Measurements from ENCODE around the gene GGA1.

GGA1 gene

GRCh38 chr22:37625737-37626136 lies 17.1 kb downstream of the GGA1 start:
- H3K27me3 Mint-ChIP-seq (ENCODE audit: low read depth, poor library complexity), result no peaks in the 10 kb centered on the region
- peaks cover 11% of the 10 kb centered on the region for H3K36me3 Mint-ChIP-seq (ENCODE audit: low read depth)
- H3K4me3 Mint-ChIP-seq, result no peak overlapping the region
- no peak overlapping the region for H3K27ac Mint-ChIP-seq
- H3K4me1 Mint-ChIP-seq, result peaks cover 22% of the 10 kb centered on the region
- no peaks in the 10 kb centered on the region for H3K9me3 Mint-ChIP-seq
- TF ChIP-seq, protein P1, sequence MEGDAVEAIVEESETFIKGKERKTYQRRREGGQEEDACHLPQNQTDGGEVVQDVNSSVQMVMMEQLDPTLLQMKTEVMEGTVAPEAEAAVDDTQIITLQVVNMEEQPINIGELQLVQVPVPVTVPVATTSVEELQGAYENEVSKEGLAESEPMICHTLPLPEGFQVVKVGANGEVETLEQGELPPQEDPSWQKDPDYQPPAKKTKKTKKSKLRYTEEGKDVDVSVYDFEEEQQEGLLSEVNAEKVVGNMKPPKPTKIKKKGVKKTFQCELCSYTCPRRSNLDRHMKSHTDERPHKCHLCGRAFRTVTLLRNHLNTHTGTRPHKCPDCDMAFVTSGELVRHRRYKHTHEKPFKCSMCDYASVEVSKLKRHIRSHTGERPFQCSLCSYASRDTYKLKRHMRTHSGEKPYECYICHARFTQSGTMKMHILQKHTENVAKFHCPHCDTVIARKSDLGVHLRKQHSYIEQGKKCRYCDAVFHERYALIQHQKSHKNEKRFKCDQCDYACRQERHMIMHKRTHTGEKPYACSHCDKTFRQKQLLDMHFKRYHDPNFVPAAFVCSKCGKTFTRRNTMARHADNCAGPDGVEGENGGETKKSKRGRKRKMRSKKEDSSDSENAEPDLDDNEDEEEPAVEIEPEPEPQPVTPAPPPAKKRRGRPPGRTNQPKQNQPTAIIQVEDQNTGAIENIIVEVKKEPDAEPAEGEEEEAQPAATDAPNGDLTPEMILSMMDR (IDR thresholded peaks at IDR 0.05), result no peak
- DNase-seq, result no peak

GRCh38 chr22:37626144-37626543 lies 17.5 kb downstream of the GGA1 start:
- Mint-ChIP-seq H3K36me3 (ENCODE audit: low read depth) (peaks cover 11% of the 10 kb centered on the region), H3K27ac (no peak overlapping the region), H3K9me3 (no peaks in the 10 kb centered on the region), H3K27me3 (ENCODE audit: low read depth, poor library complexity) (no peaks in the 10 kb centered on the region), H3K4me3 (no peak overlapping the region), H3K4me1 (peaks cover 24% of the 10 kb centered on the region)
- DNase-seq, result no peak
- TF ChIP-seq, protein P1 (IDR thresholded peaks at IDR 0.05), result no peak

- peaks cover 11% of the 10 kb centered on the region for H3K36me3 Mint-ChIP-seq (ENCODE audit: low read depth)
- no peak for DNase-seq
- no peaks in the 10 kb centered on the region for H3K27me3 Mint-ChIP-seq (ENCODE audit: low read depth, poor library complexity)
- H3K27ac Mint-ChIP-seq, result peak overlapping the region; percentile 97
- H3K4me1 Mint-ChIP-seq, result peaks cover 29% of the 10 kb centered on the region
- H3K9me3 Mint-ChIP-seq, result no peaks in the 10 kb centered on the region
- no peak overlapping the region for H3K4me3 Mint-ChIP-seq
- TF ChIP-seq, protein P1 (IDR thresholded peaks at IDR 0.05), result no peak
These were observed 18.0 kb downstream of the GGA1 start for GRCh38 chr22:37626556-37627075.

DNA sequence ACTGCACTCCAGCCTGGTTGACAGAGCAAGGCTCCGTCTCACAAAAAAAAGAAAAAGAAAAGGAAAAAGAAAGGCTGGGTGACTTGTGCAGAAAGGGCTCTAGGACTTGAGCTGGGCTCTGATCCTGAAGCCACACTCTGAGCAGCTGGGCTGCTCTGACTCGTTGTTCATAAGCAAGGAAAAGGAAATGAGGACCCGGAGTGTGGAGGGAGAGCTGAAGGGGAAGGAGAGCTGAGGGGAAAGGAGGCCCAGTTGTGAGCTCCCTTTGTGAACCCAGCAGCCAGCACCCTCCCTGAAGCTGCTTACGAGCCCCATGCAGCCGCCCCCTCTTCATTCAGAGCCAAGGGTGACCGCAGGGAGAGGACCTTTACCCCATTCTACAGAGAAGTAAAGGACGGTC lies 18.5 kb downstream of the GGA1 start:
- TF ChIP-seq, protein P1 (IDR thresholded peaks at IDR 0.05), result no peak
- Mint-ChIP-seq H3K4me1 (peaks cover 34% of the 10 kb centered on the region), H3K9me3 (no peaks in the 10 kb centered on the region), H3K36me3 (ENCODE audit: low read depth) (peaks cover 11% of the 10 kb centered on the region), H3K27ac (peak overlapping the region; percentile 97), H3K27me3 (ENCODE audit: low read depth, poor library complexity) (no peaks in the 10 kb centered on the region), H3K4me3 (no peak overlapping the region)
- no peak for DNase-seq

- Mint-ChIP-seq H3K36me3 (ENCODE audit: low read depth) (peaks cover 11% of the 10 kb centered on the region), H3K4me1 (peaks cover 34% of the 10 kb centered on the region), H3K27ac (peak overlapping the region; percentile 97), H3K9me3 (no peaks in the 10 kb centered on the region), H3K27me3 (ENCODE audit: low read depth, poor library complexity) (no peaks in the 10 kb centered on the region), H3K4me3 (no peak overlapping the region)
- TF ChIP-seq, protein P1 (IDR thresholded peaks at IDR 0.05), result no peak
- no peak for DNase-seq
These were observed 18.9 kb downstream of the GGA1 start for GRCh38 chr22:37627545-37627944.

GRCh38 chr22:37628830-37629229 lies 20.2 kb downstream of the GGA1 start:
- no peak for DNase-seq
- TF ChIP-seq, protein P1 (IDR thresholded peaks at IDR 0.05), result no peak
- Mint-ChIP-seq H3K27me3 (ENCODE audit: low read depth, poor library complexity) (no peaks in the 10 kb centered on the region), H3K4me3 (no peak overlapping the region), H3K4me1 (peaks cover 40% of the 10 kb centered on the region), H3K27ac (no peak overlapping the region), H3K36me3 (ENCODE audit: low read depth) (peaks cover 7% of the 10 kb centered on the region), H3K9me3 (no peaks in the 10 kb centered on the region)

All from nephron progenitor cell (in vitro differentiated cells).